GM18499 (cell line): ENCODE data around the gene TWIST1.

Source experiments
- ATAC-seq: cut with Tn5 transposase; IDR thresholded peaks from one replicate; pipeline ENCODE4 v1.9.1; 2021; ENCODE audit warnings: moderate number of reproducible peaks; ENCODE audit not compliant: insufficient read depth, unreplicated experiment

The TWIST1 gene

GRCh38 chr7:19117091-19117869 lies at the start of gene TWIST1:
Gene TWIST1 (minus strand): TSS chr7:19117636. CDS start chr7:19117321, 315 bp downstream.
- ATAC-seq = no peak

GRCh38 chr7:19161671-19162070 lies 44.2 kb upstream of the TWIST1 start:
- no peak for ATAC-seq

DNA sequence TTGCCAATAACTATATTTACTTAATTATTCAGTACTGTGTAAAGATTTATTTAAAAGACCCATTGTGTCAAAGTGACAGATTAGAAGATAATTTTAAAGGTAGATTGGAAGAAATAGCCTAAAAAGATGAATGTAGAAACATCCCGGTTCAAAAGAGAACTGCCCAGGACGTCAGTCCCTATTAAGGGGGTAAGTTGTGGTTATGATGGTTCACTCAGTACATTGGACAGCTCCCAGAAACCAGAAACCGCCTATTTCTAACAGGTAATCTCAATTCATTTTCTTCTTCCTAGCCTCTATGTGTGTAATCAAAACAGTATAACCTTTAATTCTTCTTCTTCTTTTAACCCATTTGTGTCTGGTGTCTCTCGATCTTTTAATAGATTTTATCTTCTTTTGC lies 29.3 kb upstream of the TWIST1 start:
- ATAC-seq = no peak

DNA sequence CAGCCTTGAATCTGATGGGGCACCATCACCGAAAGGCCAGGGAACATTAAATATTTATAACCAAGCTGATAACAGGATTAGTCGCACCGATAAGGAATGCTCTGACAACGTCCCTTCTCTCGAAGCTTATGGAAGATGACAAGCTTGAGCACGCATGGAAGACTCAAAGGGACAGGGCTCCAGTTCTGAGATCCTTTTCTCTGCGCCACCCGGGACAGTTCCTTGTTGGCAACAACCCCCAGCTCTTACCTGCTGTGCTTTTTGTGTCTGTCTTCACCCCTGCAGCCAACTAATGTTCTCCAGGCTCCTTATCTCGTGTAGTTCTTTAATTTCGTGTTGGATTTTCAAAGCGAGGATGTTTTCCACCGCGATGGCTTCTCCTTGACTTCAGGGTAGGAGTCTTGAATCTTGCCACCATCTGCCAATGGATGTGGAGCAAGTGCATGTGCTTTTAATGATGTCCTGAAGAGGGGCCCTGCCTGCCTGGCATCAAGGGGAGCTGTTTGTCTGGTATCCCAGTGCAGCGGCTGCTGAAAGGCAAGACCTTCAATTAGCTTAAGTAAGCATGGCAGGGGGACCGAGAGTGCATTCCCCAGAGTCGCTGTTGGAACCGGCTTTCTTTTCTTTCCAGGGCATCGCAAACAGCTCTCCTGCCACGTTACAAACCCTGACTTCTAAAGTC lies 28.1 kb upstream of the TWIST1 start:
- no peak for ATAC-seq

GRCh38 chr7:19144661-19145433 lies 27.4 kb upstream of the TWIST1 start, which contains the start of gene FERD3L:
Gene FERD3L (minus strand): TSS chr7:19145421. CDS start chr7:19145362, 59 bp downstream.
- no peak for ATAC-seq

- no peak for ATAC-seq
Measured at GRCh38 chr7:19143881-19144574, 26.6 kb upstream of the TWIST1 start.

GRCh38 chr7:19139706-19140327 lies 22.4 kb upstream of the TWIST1 start:
- ATAC-seq = no peak

- no peak for ATAC-seq
Measured at GRCh38 chr7:19133886-19134285, 16.4 kb upstream of the TWIST1 start.

GRCh38 chr7:19133390-19133789 lies 16.0 kb upstream of the TWIST1 start:
- no peak for ATAC-seq

GRCh38 chr7:19128856-19129255 lies 11.4 kb upstream of the TWIST1 start:
- no peak for ATAC-seq

DNA sequence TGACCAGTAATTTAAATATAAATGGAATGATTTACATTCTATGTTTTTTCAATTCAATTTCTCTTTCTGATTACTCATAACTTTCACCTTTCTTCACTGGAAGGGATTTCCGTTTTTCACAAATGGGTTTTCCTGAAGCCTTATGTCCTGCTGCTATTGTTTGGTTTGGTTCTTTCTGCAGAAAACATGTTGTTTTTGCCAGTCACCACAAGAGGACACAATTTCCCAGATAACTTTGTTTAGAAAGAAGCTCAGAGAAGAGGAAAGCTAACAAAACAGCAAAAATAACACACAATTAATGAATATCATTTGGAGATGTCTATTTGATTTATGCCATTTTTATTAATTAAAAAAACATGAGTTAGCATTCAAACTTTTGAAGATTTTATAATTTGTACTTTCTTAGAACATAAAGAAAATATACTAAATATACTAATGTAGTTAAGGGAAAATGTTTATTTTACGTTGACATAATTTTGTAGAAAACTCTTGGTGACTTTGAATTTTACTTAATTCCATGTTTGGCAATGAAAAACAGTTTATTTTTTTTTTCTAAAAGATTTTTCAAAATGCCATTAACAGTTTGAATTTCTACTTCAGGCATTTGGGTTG lies 4.6 kb upstream of the TWIST1 start:
- ATAC-seq = no peak

GRCh38 chr7:19119870-19120486 lies 2.5 kb upstream of the TWIST1 start:
- no peak for ATAC-seq

DNA sequence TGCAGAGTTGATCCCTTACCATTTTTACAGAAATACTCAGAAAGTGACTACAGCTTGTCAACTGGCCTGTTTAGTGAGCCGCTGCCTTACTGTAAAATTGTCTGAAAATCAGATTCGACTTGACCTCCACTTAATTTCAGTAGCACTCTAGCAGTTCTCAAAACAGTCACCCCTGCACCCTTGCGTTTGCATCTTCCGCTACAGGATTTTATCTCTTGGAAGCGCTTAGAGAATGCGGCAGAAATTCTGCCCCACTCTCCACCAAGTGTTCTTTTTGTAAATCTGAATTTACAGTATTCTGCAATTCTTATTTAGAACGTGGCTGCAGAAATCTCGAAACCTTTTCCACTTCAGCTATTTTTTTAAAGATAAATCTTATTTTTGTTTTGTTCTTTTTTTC lies 1.9 kb upstream of the TWIST1 start:
- ATAC-seq = no peak

GRCh38 chr7:19118636-19119371 lies 1.4 kb upstream of the TWIST1 start:
- ATAC-seq = no peak

DNA sequence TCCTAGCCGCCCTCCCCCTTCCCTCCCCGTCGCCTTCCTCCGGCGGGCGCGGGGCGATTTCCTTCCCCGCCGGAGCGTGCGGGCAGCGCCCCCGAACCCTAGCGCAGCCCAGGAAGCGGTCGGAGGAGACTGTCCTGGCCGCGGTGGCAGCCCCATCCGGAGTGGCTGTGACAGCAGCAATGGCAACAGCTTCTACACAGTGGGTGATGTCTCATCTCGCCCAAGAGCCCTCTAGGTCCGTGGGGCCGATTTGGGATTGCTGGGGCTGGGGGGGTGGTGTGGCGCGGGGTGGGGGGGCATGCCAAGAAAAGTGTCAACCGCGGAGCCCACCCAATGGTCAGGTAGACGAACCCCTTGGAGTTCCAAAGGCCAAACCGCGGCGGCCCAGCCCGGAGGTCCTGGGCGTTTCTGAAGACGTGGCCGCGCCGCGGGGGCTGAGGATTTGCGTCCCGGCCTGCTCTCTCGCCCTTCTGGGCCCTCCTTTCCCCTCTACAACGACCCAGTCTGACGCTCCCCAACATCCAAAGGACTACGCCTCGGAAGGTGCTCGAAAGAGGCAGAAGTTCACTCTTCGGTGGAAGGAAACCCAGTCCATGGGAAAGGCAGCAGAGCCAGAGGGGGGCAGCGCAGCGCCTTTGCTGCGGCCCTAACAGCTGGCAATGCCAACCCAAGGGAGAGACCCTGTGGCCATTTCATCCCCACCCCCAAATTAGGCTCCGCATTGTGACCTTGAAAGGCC lies 603 bp upstream of the TWIST1 start:
- ATAC-seq = no peak

DNA sequence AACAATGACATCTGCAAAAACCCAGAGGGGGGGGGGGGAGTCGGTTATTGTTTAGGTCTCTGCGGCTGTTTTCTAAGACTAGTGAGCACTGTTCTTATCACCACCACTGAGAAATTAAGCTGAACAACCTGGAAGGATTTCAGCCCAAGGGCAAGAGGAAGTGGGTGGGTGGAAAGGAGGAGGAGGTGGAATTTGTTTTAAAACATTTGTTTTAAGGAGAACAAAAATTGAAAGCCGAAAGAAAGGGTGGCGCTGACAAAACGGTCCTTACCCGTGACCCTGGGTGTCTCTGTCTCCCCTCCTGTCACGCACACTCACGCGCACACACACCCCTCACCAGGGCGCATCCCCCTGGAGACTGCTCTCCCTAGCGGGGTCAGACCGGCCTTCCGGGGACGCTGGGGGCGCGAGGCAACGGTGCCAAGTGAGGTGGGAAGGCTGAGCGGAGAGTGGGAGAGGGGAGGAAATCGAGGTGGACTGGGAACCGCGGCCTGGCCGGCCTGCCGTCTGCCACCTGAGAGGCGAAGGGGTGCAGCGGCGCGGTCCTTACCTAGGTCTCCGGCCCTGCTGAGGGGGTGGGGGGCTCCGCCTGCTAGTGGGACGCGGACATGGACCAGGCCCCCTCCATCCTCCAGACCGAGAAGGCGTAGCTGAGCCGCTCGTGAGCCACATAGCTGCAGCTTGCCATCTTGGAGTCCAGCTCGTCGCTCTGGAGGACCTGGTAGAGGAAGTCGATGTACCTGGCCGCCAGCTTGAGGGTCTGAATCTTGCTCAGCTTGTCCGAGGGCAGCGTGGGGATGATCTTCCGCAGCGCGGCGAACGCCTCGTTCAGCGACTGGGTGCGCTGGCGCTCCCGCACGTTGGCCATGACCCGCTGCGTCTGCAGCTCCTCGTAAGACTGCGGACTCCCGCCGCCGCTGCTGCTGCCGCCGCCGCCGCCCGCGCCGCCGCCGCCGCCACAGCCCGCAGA lies 1.0 kb downstream of the TWIST1 start:
- ATAC-seq = no peak

- no peak for ATAC-seq
Measured at GRCh38 chr7:19114551-19114855, 2.9 kb downstream of the TWIST1 start.
